WTC11 (cell line): ENCODE measurements around the gene RIMKLB. TPM values are rescaled to one million over a fixed set of nuclear protein-coding genes. Genes with fewer than 3 reads are reported as not detected.
"Not testable (repeated sequence)": the region's sequence is repeated elsewhere in the genome, so short reads cannot be mapped to it uniquely, and the experiment has no call there.

Source experiments
- ATAC-seq: fragments of 200-7000 bp; cut with Tn5 transposase; 2 replicates; pipeline ENCODE4 v1.10.0; 2021; ENCODE audit warnings: mild to moderate bottlenecking, moderate library complexity
- CTCF ChIA-PET: fragments of 300-600 bp; sonication (Branson Sonifier 250); formaldehyde crosslinking; loops from one replicate; lab custom pipeline; 2021; ENCODE audit warnings: antibody characterized with exemption; lab: Charles Lee
- POLR2A ChIA-PET: fragments of 350-600 bp; sonication (Branson Sonifier 250); formaldehyde crosslinking; loops from one replicate; lab custom pipeline; 2021; ENCODE audit warnings: antibody characterized with exemption; lab: Charles Lee
- DNase-seq: peaks from one replicate; pipeline ENCODE4 v3.0.0; 2021; ENCODE audit warnings: low spot score
- H3K27ac Mint-ChIP-seq: 2 replicates; pipeline ENCODE4 v1.8.0; 2021; ENCODE audit warnings: mixed read lengths
- H3K27me3 Mint-ChIP-seq: 2 replicates; pipeline ENCODE4 v1.8.0; 2021; ENCODE audit warnings: low read depth, mild to moderate bottlenecking, moderate library complexity, mixed read lengths
- H3K36me3 Mint-ChIP-seq: 2 replicates; pipeline ENCODE4 v1.8.0; 2021; ENCODE audit warnings: mixed read lengths
- H3K4me1 Mint-ChIP-seq: 2 replicates; pipeline ENCODE4 v1.8.0; 2022; ENCODE audit warnings: mixed read lengths
- H3K4me3 Mint-ChIP-seq: 2 replicates; pipeline ENCODE4 v1.8.0; 2021; ENCODE audit warnings: mild to moderate bottlenecking, moderate library complexity, mixed read lengths
- H3K9me3 Mint-ChIP-seq: 2 replicates; pipeline ENCODE4 v1.8.0; 2021; ENCODE audit warnings: mixed read lengths
- ETV6 ChIP-seq: sonication (generic); formaldehyde crosslinking; IDR thresholded peaks from 2 replicates; pipeline ENCODE4 v1.8.1; 2022; ENCODE audit warnings: mild to moderate bottlenecking, missing genetic modification reagents
- GTF2I ChIP-seq: fragments of 250-450 bp; sonication (Bioruptor Pico); conservative IDR thresholded peaks from 2 replicates; pipeline ENCODE4 v1.4.0; 2021; ENCODE audit warnings: mild to moderate bottlenecking
- NFE2L1 ChIP-seq: sonication (generic); formaldehyde crosslinking; IDR thresholded peaks from 2 replicates; pipeline ENCODE4 v1.8.1; 2023; ENCODE audit warnings: missing genetic modification reagents
- TCF7 ChIP-seq: sonication (generic); formaldehyde crosslinking; IDR thresholded peaks from 2 replicates; pipeline ENCODE4 v1.8.0; 2022; ENCODE audit warnings: mild to moderate bottlenecking, low read depth, missing genetic modification reagents, moderate library complexity
- total RNA-seq: library from RNA; stranded (reverse); gene quantifications from 3 replicates; pipeline ENCODE4 v1.2.3, GENCODE V29; 2021
- TF ChIP-seq, protein P1 (sequence below): sonication (generic); formaldehyde crosslinking; IDR thresholded peaks from 2 replicates; pipeline ENCODE4 v1.8.1; 2023; ENCODE audit warnings: mild to moderate bottlenecking, missing genetic modification reagents, moderate library complexity
- TF ChIP-seq, protein P2 (sequence below): sonication (generic); formaldehyde crosslinking; IDR thresholded peaks from 2 replicates; pipeline ENCODE4 v1.8.1; 2023; ENCODE audit warnings: mild to moderate bottlenecking, missing genetic modification reagents, borderline replicate concordance
- TF ChIP-seq, protein P3 (sequence below): fragments of 250-450 bp; sonication (Bioruptor Pico); IDR thresholded peaks from 2 replicates; pipeline ENCODE4 v1.9.0; 2021; ENCODE audit warnings: mild to moderate bottlenecking, borderline replicate concordance
- TF ChIP-seq, protein P4 (sequence below): fragments of 250-450 bp; sonication (Bioruptor Pico); IDR thresholded peaks from 2 replicates; pipeline ENCODE4 v1.9.0; 2021; ENCODE audit warnings: mild to moderate bottlenecking

RIMKLB gene
- total RNA-seq, 1 experiment from 2014 or later = 106 TPM

DNA sequence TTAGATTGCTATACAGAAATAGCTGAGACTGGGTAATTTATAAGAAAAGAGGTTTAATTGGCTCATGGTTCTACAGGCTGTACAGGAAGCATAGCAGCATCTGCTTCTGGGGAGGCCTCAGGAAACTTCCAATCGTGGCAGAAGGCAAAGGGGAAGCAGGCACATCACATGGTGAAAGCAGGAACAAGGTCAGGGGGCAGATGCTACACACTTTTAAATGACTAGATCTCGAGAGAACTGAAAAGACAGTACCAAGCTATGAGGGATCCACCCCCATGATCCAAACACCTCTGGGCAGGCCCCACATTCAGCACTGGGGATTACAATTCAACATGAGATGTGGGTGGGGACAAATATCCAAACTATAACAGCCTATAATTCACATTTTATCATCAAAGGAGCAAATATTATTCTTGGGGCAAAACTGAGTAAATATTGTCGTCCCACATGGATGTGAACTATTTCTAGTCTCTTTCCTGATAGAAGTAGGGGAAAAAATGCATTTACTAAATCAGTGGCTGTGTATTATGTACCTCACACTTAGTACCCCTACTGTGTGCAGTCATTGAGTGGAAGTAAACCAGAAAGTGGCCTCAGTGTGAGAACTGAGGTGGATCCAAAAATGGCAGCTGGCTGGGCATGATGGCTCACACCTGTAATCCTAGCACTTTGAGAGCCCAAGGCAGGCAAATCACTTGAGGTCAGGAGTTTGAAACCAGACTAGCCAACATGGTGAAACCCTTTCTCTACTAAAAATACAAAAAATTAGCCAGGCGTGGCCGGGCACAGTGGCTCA is 99.2 kb downstream of the RIMKLB start (continued):
- TF ChIP-seq, protein P1, sequence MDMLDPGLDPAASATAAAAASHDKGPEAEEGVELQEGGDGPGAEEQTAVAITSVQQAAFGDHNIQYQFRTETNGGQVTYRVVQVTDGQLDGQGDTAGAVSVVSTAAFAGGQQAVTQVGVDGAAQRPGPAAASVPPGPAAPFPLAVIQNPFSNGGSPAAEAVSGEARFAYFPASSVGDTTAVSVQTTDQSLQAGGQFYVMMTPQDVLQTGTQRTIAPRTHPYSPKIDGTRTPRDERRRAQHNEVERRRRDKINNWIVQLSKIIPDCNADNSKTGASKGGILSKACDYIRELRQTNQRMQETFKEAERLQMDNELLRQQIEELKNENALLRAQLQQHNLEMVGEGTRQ (CRISPR knock-in tag) = 0 out of 2 replicates have a peak, but pooled peaks have one; percentile 7
- TF ChIP-seq, protein P2, sequence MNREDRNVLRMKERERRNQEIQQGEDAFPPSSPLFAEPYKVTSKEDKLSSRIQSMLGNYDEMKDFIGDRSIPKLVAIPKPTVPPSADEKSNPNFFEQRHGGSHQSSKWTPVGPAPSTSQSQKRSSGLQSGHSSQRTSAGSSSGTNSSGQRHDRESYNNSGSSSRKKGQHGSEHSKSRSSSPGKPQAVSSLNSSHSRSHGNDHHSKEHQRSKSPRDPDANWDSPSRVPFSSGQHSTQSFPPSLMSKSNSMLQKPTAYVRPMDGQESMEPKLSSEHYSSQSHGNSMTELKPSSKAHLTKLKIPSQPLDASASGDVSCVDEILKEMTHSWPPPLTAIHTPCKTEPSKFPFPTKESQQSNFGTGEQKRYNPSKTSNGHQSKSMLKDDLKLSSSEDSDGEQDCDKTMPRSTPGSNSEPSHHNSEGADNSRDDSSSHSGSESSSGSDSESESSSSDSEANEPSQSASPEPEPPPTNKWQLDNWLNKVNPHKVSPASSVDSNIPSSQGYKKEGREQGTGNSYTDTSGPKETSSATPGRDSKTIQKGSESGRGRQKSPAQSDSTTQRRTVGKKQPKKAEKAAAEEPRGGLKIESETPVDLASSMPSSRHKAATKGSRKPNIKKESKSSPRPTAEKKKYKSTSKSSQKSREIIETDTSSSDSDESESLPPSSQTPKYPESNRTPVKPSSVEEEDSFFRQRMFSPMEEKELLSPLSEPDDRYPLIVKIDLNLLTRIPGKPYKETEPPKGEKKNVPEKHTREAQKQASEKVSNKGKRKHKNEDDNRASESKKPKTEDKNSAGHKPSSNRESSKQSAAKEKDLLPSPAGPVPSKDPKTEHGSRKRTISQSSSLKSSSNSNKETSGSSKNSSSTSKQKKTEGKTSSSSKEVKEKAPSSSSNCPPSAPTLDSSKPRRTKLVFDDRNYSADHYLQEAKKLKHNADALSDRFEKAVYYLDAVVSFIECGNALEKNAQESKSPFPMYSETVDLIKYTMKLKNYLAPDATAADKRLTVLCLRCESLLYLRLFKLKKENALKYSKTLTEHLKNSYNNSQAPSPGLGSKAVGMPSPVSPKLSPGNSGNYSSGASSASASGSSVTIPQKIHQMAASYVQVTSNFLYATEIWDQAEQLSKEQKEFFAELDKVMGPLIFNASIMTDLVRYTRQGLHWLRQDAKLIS (CRISPR knock-in tag) = peak; percentile 51; the same call in 1 of the 2 replicates
- TF ChIP-seq ETV6 (CRISPR knock-in tag) = no peak
- TF ChIP-seq, protein P3, sequence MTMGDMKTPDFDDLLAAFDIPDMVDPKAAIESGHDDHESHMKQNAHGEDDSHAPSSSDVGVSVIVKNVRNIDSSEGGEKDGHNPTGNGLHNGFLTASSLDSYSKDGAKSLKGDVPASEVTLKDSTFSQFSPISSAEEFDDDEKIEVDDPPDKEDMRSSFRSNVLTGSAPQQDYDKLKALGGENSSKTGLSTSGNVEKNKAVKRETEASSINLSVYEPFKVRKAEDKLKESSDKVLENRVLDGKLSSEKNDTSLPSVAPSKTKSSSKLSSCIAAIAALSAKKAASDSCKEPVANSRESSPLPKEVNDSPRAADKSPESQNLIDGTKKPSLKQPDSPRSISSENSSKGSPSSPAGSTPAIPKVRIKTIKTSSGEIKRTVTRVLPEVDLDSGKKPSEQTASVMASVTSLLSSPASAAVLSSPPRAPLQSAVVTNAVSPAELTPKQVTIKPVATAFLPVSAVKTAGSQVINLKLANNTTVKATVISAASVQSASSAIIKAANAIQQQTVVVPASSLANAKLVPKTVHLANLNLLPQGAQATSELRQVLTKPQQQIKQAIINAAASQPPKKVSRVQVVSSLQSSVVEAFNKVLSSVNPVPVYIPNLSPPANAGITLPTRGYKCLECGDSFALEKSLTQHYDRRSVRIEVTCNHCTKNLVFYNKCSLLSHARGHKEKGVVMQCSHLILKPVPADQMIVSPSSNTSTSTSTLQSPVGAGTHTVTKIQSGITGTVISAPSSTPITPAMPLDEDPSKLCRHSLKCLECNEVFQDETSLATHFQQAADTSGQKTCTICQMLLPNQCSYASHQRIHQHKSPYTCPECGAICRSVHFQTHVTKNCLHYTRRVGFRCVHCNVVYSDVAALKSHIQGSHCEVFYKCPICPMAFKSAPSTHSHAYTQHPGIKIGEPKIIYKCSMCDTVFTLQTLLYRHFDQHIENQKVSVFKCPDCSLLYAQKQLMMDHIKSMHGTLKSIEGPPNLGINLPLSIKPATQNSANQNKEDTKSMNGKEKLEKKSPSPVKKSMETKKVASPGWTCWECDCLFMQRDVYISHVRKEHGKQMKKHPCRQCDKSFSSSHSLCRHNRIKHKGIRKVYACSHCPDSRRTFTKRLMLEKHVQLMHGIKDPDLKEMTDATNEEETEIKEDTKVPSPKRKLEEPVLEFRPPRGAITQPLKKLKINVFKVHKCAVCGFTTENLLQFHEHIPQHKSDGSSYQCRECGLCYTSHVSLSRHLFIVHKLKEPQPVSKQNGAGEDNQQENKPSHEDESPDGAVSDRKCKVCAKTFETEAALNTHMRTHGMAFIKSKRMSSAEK = peak; percentile 38; the same call in 1 of the 2 replicates
- TF ChIP-seq, protein P4, sequence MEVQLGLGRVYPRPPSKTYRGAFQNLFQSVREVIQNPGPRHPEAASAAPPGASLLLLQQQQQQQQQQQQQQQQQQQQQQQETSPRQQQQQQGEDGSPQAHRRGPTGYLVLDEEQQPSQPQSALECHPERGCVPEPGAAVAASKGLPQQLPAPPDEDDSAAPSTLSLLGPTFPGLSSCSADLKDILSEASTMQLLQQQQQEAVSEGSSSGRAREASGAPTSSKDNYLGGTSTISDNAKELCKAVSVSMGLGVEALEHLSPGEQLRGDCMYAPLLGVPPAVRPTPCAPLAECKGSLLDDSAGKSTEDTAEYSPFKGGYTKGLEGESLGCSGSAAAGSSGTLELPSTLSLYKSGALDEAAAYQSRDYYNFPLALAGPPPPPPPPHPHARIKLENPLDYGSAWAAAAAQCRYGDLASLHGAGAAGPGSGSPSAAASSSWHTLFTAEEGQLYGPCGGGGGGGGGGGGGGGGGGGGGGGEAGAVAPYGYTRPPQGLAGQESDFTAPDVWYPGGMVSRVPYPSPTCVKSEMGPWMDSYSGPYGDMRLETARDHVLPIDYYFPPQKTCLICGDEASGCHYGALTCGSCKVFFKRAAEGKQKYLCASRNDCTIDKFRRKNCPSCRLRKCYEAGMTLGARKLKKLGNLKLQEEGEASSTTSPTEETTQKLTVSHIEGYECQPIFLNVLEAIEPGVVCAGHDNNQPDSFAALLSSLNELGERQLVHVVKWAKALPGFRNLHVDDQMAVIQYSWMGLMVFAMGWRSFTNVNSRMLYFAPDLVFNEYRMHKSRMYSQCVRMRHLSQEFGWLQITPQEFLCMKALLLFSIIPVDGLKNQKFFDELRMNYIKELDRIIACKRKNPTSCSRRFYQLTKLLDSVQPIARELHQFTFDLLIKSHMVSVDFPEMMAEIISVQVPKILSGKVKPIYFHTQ = peak; percentile 81
- TF ChIP-seq TCF7 = no peak
- TF ChIP-seq NFE2L1 = peak; percentile 28; the same call in 1 of the 2 replicates
- TF ChIP-seq, all 79 proteins: peak for 10

DNA sequence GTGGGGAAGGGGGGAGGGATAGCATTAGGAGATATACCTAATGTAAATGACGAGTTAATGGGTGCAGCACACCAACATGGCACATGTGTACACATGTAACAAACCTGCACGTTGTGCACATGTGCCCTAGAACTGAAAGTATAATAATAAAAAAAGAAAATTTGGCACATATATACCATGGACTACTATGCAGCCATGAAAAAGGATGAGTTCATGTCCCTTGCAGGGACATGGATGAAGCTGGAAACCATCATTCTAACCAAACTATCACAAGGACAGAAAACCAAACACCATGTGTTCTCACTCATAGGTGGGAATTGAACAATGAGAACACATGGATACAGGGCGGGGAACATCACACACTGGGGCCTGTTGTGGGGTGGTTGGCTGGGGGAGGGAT is 103.4 kb downstream of the RIMKLB start:
- ATAC-seq, H3K4me3 Mint-ChIP-seq: not testable (repeated sequence)
- TF ChIP-seq GTF2I = peak; percentile 45; the same call in 1 of the 2 replicates
- TF ChIP-seq, all 79 proteins: peak for 1; not testable (repeated sequence) for 78
- peaks cover 38% of the 10 kb centered on the region for H3K4me1 Mint-ChIP-seq
- CTCF ChIA-PET, H3K27ac Mint-ChIP-seq, H3K27me3 Mint-ChIP-seq, POLR2A ChIA-PET, DNase-seq: not testable (repeated sequence)
- H3K36me3 Mint-ChIP-seq = peaks cover 46% of the 10 kb centered on the region
- peaks cover 40% of the 10 kb centered on the region for H3K9me3 Mint-ChIP-seq

DNA sequence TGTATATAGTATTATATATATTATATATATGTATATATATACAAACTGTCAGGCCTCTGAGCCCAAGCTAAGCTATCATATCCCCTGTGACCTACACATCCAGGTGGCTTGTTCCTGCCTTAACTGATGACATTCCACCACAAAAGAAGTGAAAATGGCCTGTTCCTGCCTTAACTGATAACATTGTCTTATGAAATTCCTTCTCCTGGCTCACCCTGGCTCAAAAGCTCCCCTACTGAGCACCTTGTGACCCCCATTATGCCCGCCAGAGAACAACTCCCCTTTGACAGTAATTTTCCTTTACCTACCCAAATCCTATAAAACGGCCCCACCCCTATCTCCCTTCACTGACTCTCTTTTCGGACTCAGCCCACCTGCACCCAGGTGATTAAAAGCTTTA is 107.0 kb downstream of the RIMKLB start:
- H3K27me3 Mint-ChIP-seq, POLR2A ChIA-PET, DNase-seq, ATAC-seq: not testable (repeated sequence)
- Mint-ChIP-seq H3K4me1 (peaks cover 66% of the 10 kb centered on the region), H3K9me3 (peaks cover 11% of the 10 kb centered on the region), H3K36me3 (peaks cover 46% of the 10 kb centered on the region), H3K27ac (peak overlapping the region; percentile 96), H3K4me3 (peak overlapping the region; percentile 81)
- CTCF ChIA-PET = interaction anchor here (2.2 kb wide), 1 partner anchor 19 kb away, joined by 8 read pairs; no protein-coding TSS in a partner anchor

DNA sequence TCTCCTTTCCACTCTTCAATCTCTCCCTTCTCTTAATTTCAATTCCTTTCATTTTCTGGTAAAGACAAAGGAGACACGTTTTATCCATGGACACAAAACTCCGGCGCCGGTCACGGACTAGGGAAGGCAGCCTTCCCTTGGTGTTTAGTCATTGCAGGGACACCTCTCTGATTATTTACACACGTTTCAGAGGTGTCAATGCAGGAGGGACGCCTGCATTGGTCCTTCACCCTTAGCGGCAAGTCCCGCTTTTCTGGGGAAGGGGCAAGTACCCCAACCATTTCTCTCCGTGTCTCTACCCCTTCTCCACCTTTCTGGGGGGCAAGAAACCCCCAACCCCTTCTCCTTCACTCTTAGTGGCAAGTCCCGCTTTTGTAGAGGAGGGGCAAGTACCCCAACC is 107.7 kb downstream of the RIMKLB start:
- ATAC-seq, CTCF ChIA-PET, POLR2A ChIA-PET, DNase-seq, H3K9me3 Mint-ChIP-seq, H3K27me3 Mint-ChIP-seq: not testable (repeated sequence)
- Mint-ChIP-seq H3K27ac (peak overlapping the region; percentile 96), H3K36me3 (peaks cover 40% of the 10 kb centered on the region), H3K4me1 (peaks cover 73% of the 10 kb centered on the region), H3K4me3 (peak overlapping the region; percentile 81)

DNA sequence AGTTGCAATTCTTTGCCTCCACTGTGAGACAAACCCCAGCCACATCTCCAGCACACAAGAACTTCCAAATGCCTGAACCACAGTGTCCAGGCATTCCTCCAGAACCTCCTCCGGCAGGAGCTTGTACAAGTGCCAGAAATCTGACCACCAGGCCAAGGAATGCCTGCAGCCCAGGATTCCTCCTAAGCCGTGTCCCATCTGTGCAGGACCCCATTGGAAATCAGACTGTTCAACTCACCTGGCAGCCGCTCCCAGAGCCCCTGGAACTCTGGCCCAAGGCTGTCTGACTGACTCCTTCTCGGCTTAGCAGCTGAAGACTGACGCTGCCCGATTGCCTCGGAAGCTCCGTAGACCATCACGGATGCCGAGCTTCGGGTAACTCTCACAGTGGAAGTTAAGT is 109.3 kb downstream of the RIMKLB start:
- ATAC-seq, H3K9me3 Mint-ChIP-seq, CTCF ChIA-PET, H3K27me3 Mint-ChIP-seq, POLR2A ChIA-PET, DNase-seq: not testable (repeated sequence)
- H3K4me3 Mint-ChIP-seq = peak overlapping the region; percentile 81
- H3K4me1 Mint-ChIP-seq = peaks cover 83% of the 10 kb centered on the region
- H3K36me3 Mint-ChIP-seq = peaks cover 29% of the 10 kb centered on the region
- H3K27ac Mint-ChIP-seq = peak overlapping the region; percentile 99
